Chondrocyte (in vitro differentiated cells): ENCODE results near the gene LAMA5. TPM values are rescaled to one million over a fixed set of nuclear protein-coding genes. Genes with fewer than 3 reads are reported as not detected.

Source experiments
- DNase-seq: peaks from one replicate; pipeline ENCODE4 v3.0.0; 2021; ENCODE audit warnings: mixed read lengths, low spot score
- H3K27ac Mint-ChIP-seq: one replicate; pipeline ENCODE4 v1.8.0; 2021; ENCODE audit warnings: mild to moderate bottlenecking, moderate library complexity, mixed read lengths; ENCODE audit not compliant: unreplicated experiment
- H3K27me3 Mint-ChIP-seq: 2 replicates; pipeline ENCODE4 v1.8.0; 2021; ENCODE audit warnings: low read depth, mixed read lengths
- H3K36me3 Mint-ChIP-seq: 2 replicates; pipeline ENCODE4 v1.8.0; 2021; ENCODE audit warnings: low read depth, mixed read lengths
- H3K4me1 Mint-ChIP-seq: 2 replicates; pipeline ENCODE4 v1.8.0; 2021; ENCODE audit warnings: low read depth, mild to moderate bottlenecking, mixed read lengths
- H3K4me3 Mint-ChIP-seq: one replicate; pipeline ENCODE4 v1.8.0; 2021; ENCODE audit warnings: mild to moderate bottlenecking, moderate library complexity, mixed read lengths; ENCODE audit not compliant: unreplicated experiment
- H3K9me3 Mint-ChIP-seq: 2 replicates; pipeline ENCODE4 v1.8.0; 2021; ENCODE audit warnings: low read depth, mixed read lengths
- CTCF ChIP-seq: fragments of 200-600 bp; sonication (generic); IDR thresholded peaks from 2 replicates; pipeline ENCODE4 v1.5.0; 2021; ENCODE audit warnings: antibody characterized with exemption, mild to moderate bottlenecking, moderate library complexity
- total RNA-seq: library from RNA; stranded (reverse); gene quantifications from 3 replicates; pipeline ENCODE4 v1.2.1, GENCODE V29; 2021

Gene LAMA5
- total RNA-seq, 1 donor from 2014 or later = 368 TPM

- Mint-ChIP-seq H3K36me3 (no peaks in the 10 kb centered on the region), H3K4me3 (peak overlapping the region; percentile 61), H3K27me3 (no peaks in the 10 kb centered on the region), H3K9me3 (no peaks in the 10 kb centered on the region), H3K27ac (peak overlapping the region; percentile 87), H3K4me1 (peaks cover 50% of the 10 kb centered on the region)
- DNase-seq = no peak
- peak; percentile 79 for TF ChIP-seq CTCF
These were observed 2.1 kb upstream of the LAMA5 start for GRCh38 chr20:62368976-62369814.

- peak overlapping the region; percentile 87 for H3K27ac Mint-ChIP-seq
- no peaks in the 10 kb centered on the region for H3K27me3 Mint-ChIP-seq
- DNase-seq = no peak
- no peaks in the 10 kb centered on the region for H3K36me3 Mint-ChIP-seq
- H3K4me1 Mint-ChIP-seq = peaks cover 55% of the 10 kb centered on the region
- no peaks in the 10 kb centered on the region for H3K9me3 Mint-ChIP-seq
- H3K4me3 Mint-ChIP-seq = peak overlapping the region; percentile 56
- TF ChIP-seq CTCF = no peak
These were observed 1.4 kb upstream of the LAMA5 start for GRCh38 chr20:62368392-62368975.

GRCh38 chr20:62367633-62368391, 700 bp upstream of the LAMA5 start:
- Mint-ChIP-seq H3K36me3 (no peaks in the 10 kb centered on the region), H3K9me3 (no peaks in the 10 kb centered on the region), H3K4me1 (peaks cover 55% of the 10 kb centered on the region), H3K27ac (peak overlapping the region; percentile 87), H3K4me3 (peak overlapping the region; percentile 64), H3K27me3 (no peaks in the 10 kb centered on the region)
- DNase-seq = no peak
- TF ChIP-seq CTCF = no peak

- H3K4me1 Mint-ChIP-seq = peaks cover 64% of the 10 kb centered on the region
- DNase-seq = no peak
- peak overlapping the region; percentile 69 for H3K4me3 Mint-ChIP-seq
- TF ChIP-seq CTCF = no peak
- H3K36me3 Mint-ChIP-seq = peaks cover 1% of the 10 kb centered on the region
- H3K9me3 Mint-ChIP-seq = no peaks in the 10 kb centered on the region
- H3K27me3 Mint-ChIP-seq = no peaks in the 10 kb centered on the region
- no peak overlapping the region for H3K27ac Mint-ChIP-seq
These were observed 559 bp downstream of the LAMA5 start for GRCh38 chr20:62366370-62367135.
